ENCODE data around the gene ADRA1B.

Gene ADRA1B

DNA sequence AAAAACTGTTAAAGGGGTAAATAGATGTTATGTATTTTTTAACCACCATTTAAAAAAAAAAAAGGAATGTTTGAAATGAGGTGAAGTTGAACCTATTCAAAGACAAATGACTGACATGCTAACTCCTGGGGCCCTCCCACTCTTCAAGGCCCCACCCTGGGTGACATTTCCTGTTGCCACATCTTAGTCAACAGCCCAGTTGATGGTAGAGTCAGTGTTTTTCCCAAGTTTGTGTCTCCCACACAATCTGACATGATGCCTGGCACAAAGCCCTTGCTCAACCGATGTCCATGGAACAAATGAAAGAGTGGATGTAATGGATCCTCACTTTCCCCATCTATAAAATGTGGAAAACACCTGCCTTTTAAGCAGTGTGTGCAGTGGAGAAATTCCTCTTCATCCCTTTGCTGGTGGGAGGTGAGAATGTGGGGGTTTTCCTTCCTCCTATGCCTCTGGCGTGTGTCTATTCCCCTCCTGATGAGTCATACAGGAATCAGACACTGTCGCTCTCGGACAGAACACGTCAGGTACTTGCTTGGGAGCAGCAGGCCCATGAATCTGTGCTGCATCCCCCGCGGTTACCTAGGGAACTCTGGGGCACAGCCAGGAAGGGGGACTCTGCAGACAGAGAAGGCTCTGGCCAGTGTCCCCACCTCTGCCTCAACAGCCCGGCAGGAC lies 13.7 kb upstream of the ADRA1B start:
- DNase-seq: no peak

DNA sequence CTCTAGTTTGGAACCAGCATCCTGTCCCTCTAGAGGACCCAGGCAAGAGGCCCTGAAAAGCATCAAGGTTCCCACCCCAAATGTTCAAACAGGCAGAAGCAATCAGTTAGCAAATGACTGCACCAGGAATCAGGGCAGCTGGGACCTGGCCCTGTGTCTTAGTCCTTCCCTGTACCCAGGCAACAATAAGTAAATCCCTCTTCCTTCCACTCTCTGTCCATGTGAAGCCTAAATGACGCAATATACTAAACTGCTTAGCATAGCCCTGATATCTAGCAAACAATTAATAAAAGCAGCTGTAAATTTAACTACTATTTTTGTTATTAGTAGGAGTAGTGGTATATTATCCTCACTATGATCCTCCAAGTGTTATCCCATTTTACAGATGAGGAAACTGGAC lies 13.2 kb upstream of the ADRA1B start:
- no peak for DNase-seq

DNA sequence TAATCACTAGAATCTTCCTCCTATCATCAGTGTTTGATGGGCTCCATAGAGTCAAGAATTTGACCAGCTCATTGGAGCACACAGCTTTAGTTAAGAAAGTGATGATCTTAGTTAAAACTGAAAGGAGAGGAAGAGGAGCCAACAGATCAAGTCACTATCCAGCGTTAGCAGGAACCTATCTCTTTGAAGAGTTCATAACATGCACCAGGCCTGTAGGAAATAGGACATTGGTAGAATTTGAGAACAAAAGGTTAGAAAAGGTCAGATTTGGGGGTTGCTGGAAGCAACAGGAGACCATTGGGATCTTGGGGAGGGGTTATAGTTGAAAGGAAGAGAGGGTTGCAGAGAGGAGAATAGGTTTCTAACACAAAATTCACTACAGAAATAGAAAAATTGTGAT lies 11.4 kb upstream of the ADRA1B start:
- no peak for DNase-seq

DNA sequence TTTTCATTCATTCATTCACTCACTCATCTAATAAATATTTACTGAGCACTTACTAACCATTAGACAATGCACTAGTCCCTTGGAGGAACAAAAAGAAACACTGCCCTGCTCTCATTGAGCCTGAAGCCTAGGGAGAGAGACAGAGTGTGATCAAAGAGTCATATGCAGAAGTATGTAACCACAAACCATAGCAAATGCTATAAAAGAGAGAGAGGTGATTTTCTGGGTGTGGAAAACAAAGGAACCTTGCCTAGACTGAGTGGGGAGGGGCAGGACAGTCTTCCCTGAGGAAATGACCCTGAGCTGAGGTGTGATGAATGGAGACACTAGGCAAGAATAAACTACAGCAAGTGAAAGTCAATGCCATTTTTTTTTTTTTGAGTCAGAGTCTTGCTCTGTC lies 10.8 kb upstream of the ADRA1B start:
- DNase-seq: no peak

DNA sequence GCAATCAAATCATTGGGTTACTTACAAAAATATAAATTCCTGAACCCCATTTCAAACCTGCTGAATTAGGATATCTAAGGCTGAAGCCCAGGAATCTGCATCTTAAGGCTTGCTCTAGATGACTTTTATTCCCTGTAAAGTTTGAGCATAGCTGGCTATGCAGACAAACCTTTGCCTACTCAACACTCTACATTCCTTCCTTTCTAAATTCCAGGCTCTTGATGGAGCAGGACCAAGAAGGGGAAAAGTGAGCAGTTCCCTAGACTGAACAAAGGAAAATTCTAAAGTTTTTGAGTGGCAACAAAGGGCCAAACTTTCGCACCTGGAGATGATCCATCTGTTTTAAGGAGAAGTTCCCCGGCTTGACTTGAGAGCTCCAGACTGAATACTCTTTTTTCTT lies 9.8 kb upstream of the ADRA1B start:
- no peak for DNase-seq

DNA sequence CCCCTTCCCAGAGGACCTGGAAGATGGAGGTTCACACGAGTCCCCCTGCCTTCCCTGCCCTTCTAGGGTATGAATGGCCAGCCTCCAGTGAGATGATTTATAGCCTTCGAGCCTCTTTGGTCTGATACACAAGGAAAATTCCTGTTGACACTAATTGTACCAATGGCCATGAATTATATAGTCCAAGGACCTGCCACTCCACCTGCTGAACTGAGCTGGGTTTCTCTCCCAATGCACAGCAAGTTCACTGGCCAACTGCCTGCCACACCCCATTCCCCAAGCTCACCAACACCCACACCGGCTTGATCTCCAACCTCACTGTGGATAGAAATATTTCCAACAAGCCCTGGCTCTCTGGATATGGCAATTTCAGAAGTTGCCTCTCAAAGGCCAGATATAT lies 9.3 kb upstream of the ADRA1B start:
- no peak for DNase-seq

DNA sequence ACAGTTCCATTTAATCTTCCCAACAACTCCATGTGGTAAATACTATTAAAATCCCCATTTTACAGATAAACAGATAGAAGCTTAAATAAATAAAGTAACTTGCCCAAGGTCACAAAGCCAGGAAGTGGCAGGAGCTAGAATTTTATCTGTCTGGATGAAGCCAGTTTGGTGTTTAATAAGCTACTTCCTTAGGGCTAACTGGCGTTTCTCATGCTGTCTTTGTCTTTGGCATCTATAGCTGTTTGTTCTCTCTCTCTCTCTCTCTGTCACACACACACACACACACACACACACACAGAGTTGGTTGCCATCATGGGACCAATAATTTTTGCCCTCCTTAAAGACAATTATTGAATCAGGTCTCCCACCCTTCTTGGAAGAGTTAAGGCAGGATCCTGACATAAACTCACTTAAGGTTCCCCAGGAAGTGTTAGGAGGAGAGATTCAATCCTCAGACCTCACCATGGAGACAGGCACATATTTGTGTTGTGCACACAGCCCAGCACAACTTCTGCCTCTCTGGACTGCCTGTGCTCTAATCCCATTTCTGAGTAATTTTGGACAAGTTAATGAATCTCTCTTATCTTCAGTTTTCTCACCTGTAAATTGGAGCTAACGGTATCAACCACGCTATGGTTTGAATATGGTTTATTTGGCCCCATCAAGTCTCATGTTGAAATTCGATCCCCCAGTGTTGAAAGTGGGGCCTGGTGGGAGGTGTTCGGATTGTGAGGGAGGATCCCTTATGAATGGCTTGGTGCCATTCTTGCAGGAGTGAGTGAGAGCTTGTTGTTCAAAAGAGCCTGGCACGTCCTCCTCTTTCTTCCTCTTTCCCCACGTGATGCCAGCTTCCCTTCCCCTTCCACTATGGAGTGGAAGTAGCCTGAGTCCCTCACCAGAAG lies 8.3 kb upstream of the ADRA1B start:
- no peak for DNase-seq

DNA sequence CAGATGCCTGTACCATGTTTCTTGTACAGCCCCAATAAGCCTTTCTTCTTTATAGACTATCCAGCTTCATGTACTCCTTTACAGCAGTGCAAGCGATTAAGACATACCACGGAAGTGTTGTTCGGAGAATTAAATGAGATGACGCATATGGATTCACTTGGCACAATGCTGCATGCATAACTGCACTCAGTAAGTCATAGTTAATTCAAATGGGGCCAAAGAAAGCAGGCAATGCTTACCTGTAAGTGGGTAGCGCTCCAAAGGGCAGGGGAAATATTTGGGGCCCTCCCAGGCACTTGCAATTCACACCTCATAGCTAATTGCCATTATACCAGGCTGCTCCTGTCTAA lies 7.7 kb upstream of the ADRA1B start:
- DNase-seq: no peak

DNA sequence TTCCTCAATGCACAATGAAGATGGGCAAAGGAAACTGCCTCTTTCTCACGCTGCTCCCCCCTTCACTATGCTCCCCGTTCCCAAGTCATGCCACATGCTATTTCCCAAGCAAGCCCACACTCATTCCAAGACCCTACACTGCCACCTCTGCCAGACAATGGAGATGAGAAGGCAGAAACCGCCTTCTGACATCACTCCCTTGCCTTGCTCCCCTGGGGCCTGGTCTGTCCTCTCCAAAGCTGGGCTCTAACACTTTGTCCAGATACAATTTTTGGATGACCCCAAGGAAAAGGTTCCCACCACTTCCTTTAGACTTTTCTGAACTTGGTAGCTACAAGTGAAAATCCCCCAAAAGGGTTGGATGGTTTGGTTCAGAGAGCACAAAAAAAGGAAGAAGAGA lies 7.2 kb upstream of the ADRA1B start:
- DNase-seq: no peak

DNA sequence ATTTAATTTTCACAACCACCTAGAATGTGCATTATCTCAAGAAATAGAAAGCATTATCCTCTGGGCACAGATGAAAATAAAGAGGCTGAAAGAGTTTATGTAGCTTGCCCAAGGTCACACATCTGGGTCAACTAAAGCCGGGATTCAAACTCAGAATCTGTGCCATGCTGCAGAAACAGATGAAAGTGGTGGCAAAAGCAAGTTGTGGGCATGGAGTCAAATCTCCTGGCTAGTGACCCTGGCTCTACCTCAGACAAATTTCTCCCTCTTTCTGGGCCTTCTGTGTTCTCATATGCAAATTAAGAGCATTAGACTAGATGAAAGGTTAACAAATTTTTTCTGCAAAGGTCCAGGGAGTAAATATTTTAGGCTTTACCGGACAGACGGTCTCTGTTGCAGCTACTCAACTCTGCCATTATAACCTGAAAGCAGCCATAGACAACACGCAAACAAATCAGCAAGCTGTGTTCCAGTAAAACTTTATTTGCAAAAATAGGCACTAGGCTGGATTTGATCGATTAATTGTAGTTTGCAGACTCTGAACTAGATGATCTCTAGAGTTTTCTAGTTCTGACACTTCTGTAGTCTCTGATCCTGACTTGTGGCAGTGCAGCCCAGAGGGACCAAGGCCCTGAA lies 6.0 kb upstream of the ADRA1B start:
- no peak for DNase-seq

DNA sequence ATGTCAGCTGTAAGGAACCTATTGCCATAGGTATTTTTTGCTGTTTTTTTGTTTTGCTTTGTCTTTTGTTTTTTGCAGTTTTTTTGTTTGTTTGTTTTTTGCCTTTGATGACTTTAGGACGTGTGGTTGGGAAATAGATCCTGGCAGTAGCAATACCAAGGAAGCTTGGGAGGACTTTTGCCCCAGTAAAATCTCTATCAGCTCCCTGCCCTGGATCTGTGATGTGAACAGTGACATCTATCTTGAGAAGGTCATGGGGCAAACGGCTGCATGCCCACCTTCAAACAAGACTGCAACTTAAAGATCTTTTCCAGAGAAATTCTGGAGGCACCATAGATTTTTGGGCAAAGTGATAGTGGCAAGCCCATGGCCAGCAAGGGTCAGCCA lies 5.4 kb upstream of the ADRA1B start:
- no peak for DNase-seq

DNA sequence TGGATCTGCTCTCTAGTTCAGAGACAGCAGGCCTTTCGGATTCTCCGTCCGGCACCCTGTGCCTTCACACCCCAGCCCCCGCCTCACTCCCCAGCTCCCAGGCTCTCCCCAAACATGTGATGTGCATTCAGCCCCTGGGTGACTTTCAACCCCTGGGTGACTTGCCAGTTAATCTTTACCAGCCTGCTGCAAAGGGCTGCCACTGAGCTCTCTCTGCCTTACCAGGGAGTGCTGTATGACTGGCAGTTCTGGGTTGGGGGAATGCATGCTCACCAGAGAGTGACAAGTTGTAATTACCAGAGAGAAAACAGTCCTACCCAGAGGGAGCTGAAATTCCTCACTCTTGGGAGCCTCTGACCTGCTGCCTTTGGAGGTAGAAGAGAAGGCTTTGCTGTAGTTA lies 4.9 kb upstream of the ADRA1B start:
- DNase-seq: no peak

DNA sequence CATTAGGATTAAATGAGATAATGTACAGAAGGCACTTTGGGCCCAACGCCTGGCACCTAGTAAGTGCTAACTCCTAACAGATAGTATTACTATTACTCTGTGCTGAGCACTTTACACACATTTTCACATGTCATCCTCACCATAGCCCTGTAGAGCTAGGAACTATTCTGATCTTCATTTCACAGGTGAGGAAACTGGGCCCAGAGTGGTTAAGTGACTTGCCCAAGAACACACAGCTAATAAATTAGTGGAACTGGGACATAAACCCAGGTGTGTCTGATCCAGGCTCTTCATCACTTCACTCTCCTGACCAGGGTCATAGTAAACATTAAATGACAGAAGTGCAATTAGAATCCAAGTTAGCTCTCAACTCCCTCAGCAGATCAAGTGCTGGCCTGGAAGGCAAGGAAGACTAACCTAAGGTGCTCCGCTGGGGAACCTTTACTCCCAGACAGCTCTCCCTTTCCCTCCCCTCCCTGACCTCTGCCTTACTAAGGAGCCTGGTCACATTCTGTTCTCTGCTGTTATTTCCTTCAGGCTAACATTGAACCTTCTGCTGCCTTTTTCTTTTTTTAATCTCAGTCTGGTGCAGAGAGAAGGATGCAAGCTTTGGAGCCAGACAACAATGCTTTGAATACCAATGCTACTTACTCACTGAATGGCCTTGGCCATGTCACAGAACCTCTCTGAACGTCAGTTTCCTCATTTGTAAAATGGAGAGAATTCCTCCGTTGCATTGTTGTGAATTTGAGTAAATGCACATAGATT lies 4.1 kb upstream of the ADRA1B start:
- no peak for DNase-seq

DNA sequence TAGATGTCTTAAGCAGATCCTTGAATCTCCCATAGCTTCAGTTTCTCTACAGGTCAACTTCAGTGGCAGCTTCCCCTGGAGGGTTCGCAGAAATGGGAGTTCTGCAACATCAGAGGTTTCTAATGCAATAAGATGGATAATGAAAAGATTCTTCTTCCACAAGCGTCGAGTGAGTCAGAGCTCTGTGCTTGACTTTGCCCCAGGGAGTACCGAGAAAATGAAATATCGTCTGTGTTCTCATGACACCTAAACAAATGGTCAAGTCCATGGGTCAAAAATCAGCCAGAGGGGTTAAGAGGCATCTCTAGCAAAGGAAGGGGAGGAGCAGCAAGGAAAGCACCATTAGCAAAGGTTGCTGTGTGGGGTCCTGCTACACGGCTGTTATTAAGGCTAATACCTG lies 3.2 kb upstream of the ADRA1B start:
- no peak for DNase-seq

DNA sequence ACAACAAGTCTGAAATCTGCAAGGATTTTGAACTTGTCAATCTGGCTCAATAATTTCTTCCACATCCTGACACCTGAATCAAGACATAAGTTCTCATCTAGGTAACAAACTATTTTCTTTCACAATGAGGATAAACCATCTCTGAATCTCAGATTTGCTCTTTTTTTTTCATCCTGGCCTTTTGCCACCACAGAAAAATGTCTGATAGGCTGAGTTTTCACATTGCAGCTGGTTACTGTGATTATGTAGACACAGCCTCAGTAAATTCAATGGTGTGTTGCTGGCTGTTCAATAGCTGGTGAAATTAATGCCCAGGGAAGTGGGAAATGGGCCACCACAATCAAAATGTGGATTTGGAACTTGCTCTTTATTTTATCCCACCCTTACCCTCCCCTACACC lies 2.8 kb upstream of the ADRA1B start:
- no peak for DNase-seq

DNA sequence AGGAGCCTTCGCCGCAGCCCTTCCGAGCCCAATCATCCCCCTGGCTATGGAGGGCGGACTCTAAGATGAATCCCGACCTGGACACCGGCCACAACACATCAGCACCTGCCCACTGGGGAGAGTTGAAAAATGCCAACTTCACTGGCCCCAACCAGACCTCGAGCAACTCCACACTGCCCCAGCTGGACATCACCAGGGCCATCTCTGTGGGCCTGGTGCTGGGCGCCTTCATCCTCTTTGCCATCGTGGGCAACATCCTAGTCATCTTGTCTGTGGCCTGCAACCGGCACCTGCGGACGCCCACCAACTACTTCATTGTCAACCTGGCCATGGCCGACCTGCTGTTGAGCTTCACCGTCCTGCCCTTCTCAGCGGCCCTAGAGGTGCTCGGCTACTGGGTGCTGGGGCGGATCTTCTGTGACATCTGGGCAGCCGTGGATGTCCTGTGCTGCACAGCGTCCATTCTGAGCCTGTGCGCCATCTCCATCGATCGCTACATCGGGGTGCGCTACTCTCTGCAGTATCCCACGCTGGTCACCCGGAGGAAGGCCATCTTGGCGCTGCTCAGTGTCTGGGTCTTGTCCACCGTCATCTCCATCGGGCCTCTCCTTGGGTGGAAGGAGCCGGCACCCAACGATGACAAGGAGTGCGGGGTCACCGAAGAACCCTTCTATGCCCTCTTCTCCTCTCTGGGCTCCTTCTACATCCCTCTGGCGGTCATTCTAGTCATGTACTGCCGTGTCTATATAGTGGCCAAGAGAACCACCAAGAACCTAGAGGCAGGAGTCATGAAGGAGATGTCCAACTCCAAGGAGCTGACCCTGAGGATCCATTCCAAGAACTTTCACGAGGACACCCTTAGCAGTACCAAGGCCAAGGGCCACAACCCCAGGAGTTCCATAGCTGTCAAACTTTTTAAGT lies 819 bp downstream of the ADRA1B start:
- no peak for DNase-seq

DNA sequence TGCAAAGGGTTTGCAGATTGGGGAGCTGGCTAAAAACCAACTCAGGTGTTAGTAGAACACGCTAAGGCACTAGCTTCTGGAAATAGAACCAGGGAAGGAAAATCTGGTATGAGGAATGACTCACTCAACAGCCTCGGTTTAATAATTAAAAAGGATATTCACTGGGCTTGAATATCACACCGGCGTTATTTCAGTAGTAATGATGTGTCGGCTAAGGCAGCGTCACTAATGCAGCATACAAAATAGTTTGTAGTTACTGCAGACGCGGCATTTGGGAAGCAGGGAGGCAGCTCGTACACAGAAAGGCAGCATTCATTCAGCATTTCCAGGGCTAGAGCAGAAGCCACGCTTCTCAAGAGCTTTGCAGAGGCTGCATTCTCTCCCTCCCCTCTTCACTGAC lies 1.7 kb downstream of the ADRA1B start:
- DNase-seq: no peak

DNA sequence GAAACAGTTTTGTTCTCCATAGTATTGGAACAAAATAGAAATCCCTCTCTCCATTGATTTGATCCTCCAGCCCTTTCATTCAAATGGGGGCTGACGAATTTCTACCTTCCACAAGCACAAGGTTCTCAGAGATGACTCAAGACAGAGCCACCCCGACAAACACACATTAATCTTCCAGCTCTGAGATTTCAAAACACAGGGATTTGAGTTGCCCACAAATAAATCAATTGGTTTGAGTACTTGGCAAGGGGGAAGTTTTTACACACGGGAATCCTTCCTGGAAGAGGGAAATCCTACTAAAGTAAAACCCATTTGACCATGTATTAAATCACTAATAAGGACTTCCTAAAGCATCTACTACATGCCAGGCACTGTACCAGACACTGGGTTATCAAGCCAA lies 5.4 kb downstream of the ADRA1B start:
- no peak for DNase-seq

DNA sequence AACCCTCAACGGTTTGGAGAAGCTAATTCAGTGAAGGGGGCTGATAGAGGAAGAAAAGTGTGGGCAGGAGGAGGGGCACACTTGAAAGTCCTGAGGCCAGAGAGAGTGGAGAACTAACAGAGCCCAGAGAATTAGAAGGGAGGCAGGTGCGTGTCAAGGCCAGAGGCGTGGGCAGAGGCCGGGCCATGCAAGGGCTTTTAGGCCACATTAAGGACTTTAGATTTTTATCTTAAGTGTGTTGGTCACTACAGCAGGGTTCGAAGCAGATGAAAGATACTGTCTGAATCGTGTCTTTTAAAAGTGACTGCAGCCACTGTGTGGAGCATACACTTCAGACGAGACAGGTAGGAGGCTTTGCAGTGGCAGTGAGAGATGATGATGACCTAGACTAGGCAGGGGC lies 6.7 kb downstream of the ADRA1B start:
- no peak for DNase-seq

DNA sequence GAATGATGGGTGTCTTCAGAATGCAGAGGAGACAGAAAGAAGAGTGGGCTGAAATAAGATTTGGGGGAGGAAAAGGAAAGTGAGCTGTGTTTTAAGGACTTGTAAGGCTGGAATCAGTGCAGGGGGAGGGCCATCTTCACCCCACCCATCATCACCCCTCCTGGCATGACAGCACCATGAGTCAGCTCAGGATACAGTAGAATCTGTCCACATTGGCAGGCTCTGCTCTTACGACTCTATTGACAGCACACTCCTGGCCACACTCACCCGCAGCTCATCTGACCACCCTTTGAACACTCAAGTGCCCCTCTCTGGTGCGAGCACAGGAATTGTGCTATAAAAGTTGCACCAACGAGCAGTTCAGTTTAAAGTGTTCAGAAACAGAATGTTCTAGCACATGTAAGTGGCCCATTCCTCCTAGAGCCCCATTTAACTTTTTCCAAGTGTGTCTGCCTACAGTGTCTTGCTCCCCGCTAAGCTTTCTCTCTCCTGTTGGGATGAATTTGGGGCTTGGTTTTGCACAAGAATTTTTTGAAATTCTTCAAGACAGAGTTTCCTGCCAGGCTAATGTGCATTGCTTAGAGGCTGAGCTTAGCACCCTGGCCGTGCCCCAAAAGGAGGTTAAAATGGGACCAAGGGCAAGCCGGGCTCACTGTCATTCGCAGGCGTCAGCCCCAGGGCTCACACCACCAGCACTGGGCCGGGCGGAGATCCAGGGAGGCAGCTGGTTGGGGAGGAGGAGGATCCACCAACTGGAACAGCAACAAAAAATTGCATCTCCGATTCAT lies 12.0 kb downstream of the ADRA1B start:
- no peak for DNase-seq

DNA sequence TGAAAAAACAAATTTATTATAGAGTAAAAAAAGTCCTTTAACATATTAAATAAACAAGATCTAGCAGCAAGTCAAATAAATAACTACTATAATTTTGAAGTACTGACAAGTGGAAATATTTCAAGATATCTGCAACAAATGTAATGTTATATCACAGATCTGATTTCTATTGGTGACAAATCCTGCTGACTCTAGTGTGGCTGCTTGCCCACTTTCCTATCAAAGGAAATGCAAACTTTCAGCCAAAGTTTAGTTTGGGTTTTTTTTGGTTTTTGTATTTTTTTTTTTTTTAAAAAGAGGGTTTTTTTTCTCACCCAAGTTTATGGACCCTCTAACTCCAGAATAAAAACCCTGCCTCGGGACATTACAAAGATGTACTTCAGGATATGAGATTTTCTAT lies 12.9 kb downstream of the ADRA1B start:
- no peak for DNase-seq

All from activated naive CD4-positive, alpha-beta T cell treated with Interleukin-2 at 50 U/mL for 16 hours (primary cell).